Thoracic aorta (tissue), 2 donors: Measurements from ENCODE around the gene OR6N2. TPM values are rescaled to one million over a fixed set of nuclear protein-coding genes. Genes with fewer than 3 reads are reported as not detected.

ENCODE experiments used
- ATAC-seq: fragments of 150-250 bp; one replicate; pipeline ENCODE4 v1.8.0; 2017; ENCODE audit warnings: low read depth; ENCODE audit not compliant: insufficient number of reproducible peaks, low FRiP score
- DNase-seq: peaks from one replicate; pipeline ENCODE4 v3.0.0-alpha.2; 2020; ENCODE audit warnings: low spot score
- H3K27ac ChIP-seq, 2 donors: fragments of 200-600 bp; sonication (generic); 1 replicate in 1 of 2; 2 replicates in 1 of 2; pipeline ENCODE4 v1.5.1; 2016; ENCODE audit warnings: mild to moderate bottlenecking in 2 of 2, moderate library complexity in 2 of 2
- H3K27me3 ChIP-seq: fragments of 200-600 bp; sonication (generic); replicated peaks from 2 replicates; pipeline ENCODE4 v1.6.0; 2016; ENCODE audit warnings: mild to moderate bottlenecking; ENCODE audit not compliant: insufficient read depth
- H3K36me3 ChIP-seq: fragments of 200-600 bp; sonication (generic); one replicate; pipeline ENCODE4 v1.5.1; 2016
- H3K4me1 ChIP-seq, 2 donors: fragments of 200-600 bp; sonication (generic); 1 replicate in 1 of 2; 2 replicates in 1 of 2; pipeline versions ENCODE4 v1.5.1 to v1.6.0; 2016; ENCODE audit warnings: low read depth in 2 of 2, mild to moderate bottlenecking in 1 of 2; ENCODE audit not compliant: control insufficient read depth in 1 of 2
- H3K4me3 ChIP-seq: fragments of 200-600 bp; sonication (generic); 2 replicates; pipeline ENCODE4 v1.5.1; 2016; ENCODE audit warnings: mild to moderate bottlenecking
- H3K9me3 ChIP-seq: fragments of 200-600 bp; sonication (generic); 2 replicates; pipeline ENCODE4 v1.5.1; 2016
- CTCF ChIP-seq: fragments of 200-600 bp; sonication (generic); IDR thresholded peaks from one replicate; pipeline ENCODE4 v1.5.1; 2019; ENCODE audit warnings: antibody characterized with exemption
- total RNA-seq, 2 donors: library from RNA; depleted of rRNA; stranded (reverse); fragments of >200 nt; gene quantifications; one replicate each; pipeline versions ENCODE4 v1.1.0 to v1.2.3, GENCODE V29; 2016

Gene OR6N2
- total RNA-seq, 2 donors from 2014 or later: not detected

- H3K4me3 ChIP-seq: no peak within 1 kb of the TSS
- H3K36me3 ChIP-seq: no peaks in the 10 kb centered on the region
- ATAC-seq (no peak), DNase-seq (no peak)
- no peaks in the 10 kb centered on the region for H3K4me1 ChIP-seq
- no peaks in the 10 kb centered on the region for H3K27me3 ChIP-seq
- no peaks in the 10 kb centered on the region for H3K9me3 ChIP-seq
- no peak within 1 kb of the TSS for H3K27ac ChIP-seq
- TF ChIP-seq CTCF: no peak
Observed at GRCh38 chr1:158771950-158772866, 8.8 kb downstream of the OR6N2 start, which contains the start of gene OR6N1. Gene OR6N1 (minus strand): TSS chr1:158772195. CDS start chr1:158766682, 5,513 bp downstream.

- no peaks in the 10 kb centered on the region for H3K27me3 ChIP-seq
- no peak for TF ChIP-seq CTCF
- no peak for ATAC-seq
Observed at GRCh38 chr1:158754420-158754819, 26.6 kb downstream of the OR6N2 start, which contains the start of gene OR6K6. Gene OR6K6 (plus strand): TSS chr1:158754720. CDS start chr1:158754888, 168 bp downstream.

GRCh38 chr1:158752155-158752712 is 28.8 kb downstream of the OR6N2 start:
- no peak for TF ChIP-seq CTCF
- H3K4me1 ChIP-seq: no peaks in the 10 kb centered on the region
- H3K4me3 ChIP-seq: no peak overlapping the region
- no peak overlapping the region for H3K27ac ChIP-seq
- no peaks in the 10 kb centered on the region for H3K36me3 ChIP-seq
- ATAC-seq (no peak), DNase-seq (no peak)
- H3K9me3 ChIP-seq: no peaks in the 10 kb centered on the region
- H3K27me3 ChIP-seq: no peaks in the 10 kb centered on the region

More at GRCh38 chr1:158754420-158754819, 26.6 kb downstream of the OR6N2 start, which contains the start of gene OR6K6:
- Histone ChIP-seq H3K4me1 (no peaks in the 10 kb centered on the region), H3K4me3 (no peak within 1 kb of the TSS), H3K9me3 (no peaks in the 10 kb centered on the region), H3K27ac (no peak within 1 kb of the TSS), H3K36me3 (no peaks in the 10 kb centered on the region)
- DNase-seq: no peak

GRCh38 chr1:158735848-158736247 is 45.2 kb downstream of the OR6N2 start:
- Histone ChIP-seq H3K36me3 (no peaks in the 10 kb centered on the region), H3K9me3 (no peaks in the 10 kb centered on the region), H3K4me3 (no peak overlapping the region), H3K27me3 (no peaks in the 10 kb centered on the region), H3K27ac (no peak overlapping the region), H3K4me1 (no peaks in the 10 kb centered on the region)
- TF ChIP-seq CTCF: no peak
- ATAC-seq: no peak
- DNase-seq: no peak

- DNase-seq: no peak
- Histone ChIP-seq H3K27ac (no peak overlapping the region), H3K4me3 (no peak overlapping the region), H3K27me3 (no peaks in the 10 kb centered on the region), H3K4me1 (no peaks in the 10 kb centered on the region), H3K36me3 (no peaks in the 10 kb centered on the region), H3K9me3 (no peaks in the 10 kb centered on the region)
- no peak for TF ChIP-seq CTCF
- ATAC-seq: no peak
Observed at GRCh38 chr1:158732524-158732923, 48.5 kb downstream of the OR6N2 start.
